Pancreas (tissue), 10 donors: ENCODE results near the gene SMIM43. TPM values are rescaled to one million over a fixed set of nuclear protein-coding genes. Genes with fewer than 3 reads are reported as not detected.
"Not testable (repeated sequence)": the region's sequence is repeated elsewhere in the genome, so short reads cannot be mapped to it uniquely, and the experiment has no call there.

Source experiments
- ATAC-seq, 4 donors: fragments of 200-7000 bp; cut with Tn5 transposase; one replicate each; pipeline versions ENCODE4 v1.8.0 to v1.9.1; 2020; ENCODE audit warnings: mild to moderate bottlenecking in 4 of 4, moderate library complexity in 4 of 4
- DNase-seq, 6 donors: peaks; one replicate each; pipeline ENCODE4 v3.0.0-alpha.2; 2020
- FAIRE-seq: peaks from 2 replicates; lab custom pipeline; 2012; peaks lifted over from hg19 to GRCh38; lab: Jason Lieb, UNC
- H3K27ac ChIP-seq, 4 donors: fragments of 200-600 bp; sonication (generic); 1 replicate in 3 of 4; 2 replicates in 1 of 4; pipeline versions ENCODE4 v1.5.0 to v1.8.0; 2020
- H3K27me3 ChIP-seq, 4 donors: fragments of 200-600 bp; one replicate each; pipeline ENCODE4 v1.8.0; 2021
- H3K36me3 ChIP-seq, 3 donors: fragments of 200-600 bp; sonication (generic) in 1 of 3; one replicate each; pipeline versions ENCODE4 v1.5.0 to v1.8.0; 2020 to 2021
- H3K4me1 ChIP-seq, 3 donors: fragments of 200-600 bp; one replicate each; pipeline ENCODE4 v1.8.0; 2021
- H3K4me3 ChIP-seq, 4 donors: fragments of 200-600 bp; sonication (generic) in 2 of 4; one replicate each; pipeline versions ENCODE4 v1.5.0 to v1.8.0; 2020 to 2021
- H3K9me3 ChIP-seq, 4 donors: fragments of 200-600 bp; one replicate each; pipeline ENCODE4 v1.8.0; 2021
- whole genome bisulfite sequencing, 2 donors: extraction: QIAGEN DNeasy Blood & Tissue Kit; methylation state at CpG; one replicate each; pipeline ENCODE4 v1.1.7; 2013; 5-methylcytosine and 5-hydroxymethylcytosine counted together
- intact Hi-C, 3 donors: fragments of 100-400 bp; cut with DNase I; formaldehyde crosslinking; loops; one replicate each; pipeline versions ENCODE4 v1.11.1 to v1.14.2; 2022
- polyA plus RNA-seq, 2 donors: library from polyadenylated mRNA; stranded (reverse); fragments of 200-250 nt; gene quantifications; one replicate each; pipeline ENCODE4 v1.2.3, GENCODE V29; 2013
- total RNA-seq, 6 donors: library from RNA; stranded (reverse); fragmentation: NEBNext Ultra II Directional in 4 of 6; extraction: Animal tissue kit (Norgen Biotek cat#: 25700) in 4 of 6; gene quantifications; one replicate each; pipeline versions ENCODE4 v1.2.1 to v1.2.4, GENCODE V29; 2021 to 2023
- TF ChIP-seq, protein P1 (sequence below), 4 donors: fragments of 200-600 bp; sonication (generic) in 3 of 4; IDR thresholded peaks; one replicate each; pipeline versions ENCODE4 v1.5.0 to v1.8.0; 2021; ENCODE audit warnings: antibody characterized with exemption in 4 of 4
- donor health status: healthy with polysubstance abuse.
- donor health status: DM: no; HTN: no; CAD: no; lungs with moderate emphysema.
- donor health status: DM: no; HTN: no; CAD: no.
- donor health status: control.
- donor health status: control.
- donor health status: Bipolar disorder and iron deficiency.
- donor health status: DM: yes; HTN: yes; CAD: no.
- donor health status: DM: no; HTN: no; CAD: no.
- donor health status: DM: no; HTN: no; CAD: no.
- donor health status: DM: yes; HTN: yes; CAD: no.

Gene SMIM43
- total and polyA plus RNA-seq, 8 donors: 0.07 TPM; not detected in 7

DNA sequence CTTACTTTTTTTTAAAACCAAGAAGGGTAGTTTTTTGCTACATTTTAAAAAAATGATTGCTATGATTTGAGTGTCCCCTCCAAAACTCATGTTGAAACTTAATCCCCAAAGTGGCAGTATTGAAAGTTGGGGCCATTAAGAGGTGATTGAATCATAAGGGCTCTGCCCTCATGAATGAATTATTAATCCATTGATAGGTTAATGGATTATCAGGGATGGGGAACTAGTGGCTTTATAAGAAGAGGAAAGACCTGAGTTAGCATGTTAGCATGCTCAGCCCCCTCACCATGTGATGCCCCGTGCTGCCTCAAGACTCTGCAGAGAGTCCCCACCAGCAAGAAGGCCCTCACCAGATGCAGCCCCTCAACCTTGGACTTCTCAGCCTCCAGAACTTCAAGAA lies 31.0 kb downstream of the SMIM43 start:
- H3K4me1 ChIP-seq: no peaks in the 10 kb centered on the region
- no peak overlapping the region for H3K4me3 ChIP-seq
- FAIRE-seq (no peak), ATAC-seq (no peak), DNase-seq (no peak)
- H3K9me3 ChIP-seq: no peaks in the 10 kb centered on the region
- H3K36me3 ChIP-seq: no peaks in the 10 kb centered on the region
- H3K27me3 ChIP-seq: peaks cover 0 to 3% (median 0%) of the 10 kb centered on the region in 4 donors
- TF ChIP-seq, protein P1, sequence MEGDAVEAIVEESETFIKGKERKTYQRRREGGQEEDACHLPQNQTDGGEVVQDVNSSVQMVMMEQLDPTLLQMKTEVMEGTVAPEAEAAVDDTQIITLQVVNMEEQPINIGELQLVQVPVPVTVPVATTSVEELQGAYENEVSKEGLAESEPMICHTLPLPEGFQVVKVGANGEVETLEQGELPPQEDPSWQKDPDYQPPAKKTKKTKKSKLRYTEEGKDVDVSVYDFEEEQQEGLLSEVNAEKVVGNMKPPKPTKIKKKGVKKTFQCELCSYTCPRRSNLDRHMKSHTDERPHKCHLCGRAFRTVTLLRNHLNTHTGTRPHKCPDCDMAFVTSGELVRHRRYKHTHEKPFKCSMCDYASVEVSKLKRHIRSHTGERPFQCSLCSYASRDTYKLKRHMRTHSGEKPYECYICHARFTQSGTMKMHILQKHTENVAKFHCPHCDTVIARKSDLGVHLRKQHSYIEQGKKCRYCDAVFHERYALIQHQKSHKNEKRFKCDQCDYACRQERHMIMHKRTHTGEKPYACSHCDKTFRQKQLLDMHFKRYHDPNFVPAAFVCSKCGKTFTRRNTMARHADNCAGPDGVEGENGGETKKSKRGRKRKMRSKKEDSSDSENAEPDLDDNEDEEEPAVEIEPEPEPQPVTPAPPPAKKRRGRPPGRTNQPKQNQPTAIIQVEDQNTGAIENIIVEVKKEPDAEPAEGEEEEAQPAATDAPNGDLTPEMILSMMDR (IDR thresholded peaks at IDR 0.05): no peak
- H3K27ac ChIP-seq: no peak overlapping the region
- WGBS, 2 donors: 79 to 87% methylated on average over 1 of the region's 1 CpG
- intact Hi-C loops: no loop called here

DNA sequence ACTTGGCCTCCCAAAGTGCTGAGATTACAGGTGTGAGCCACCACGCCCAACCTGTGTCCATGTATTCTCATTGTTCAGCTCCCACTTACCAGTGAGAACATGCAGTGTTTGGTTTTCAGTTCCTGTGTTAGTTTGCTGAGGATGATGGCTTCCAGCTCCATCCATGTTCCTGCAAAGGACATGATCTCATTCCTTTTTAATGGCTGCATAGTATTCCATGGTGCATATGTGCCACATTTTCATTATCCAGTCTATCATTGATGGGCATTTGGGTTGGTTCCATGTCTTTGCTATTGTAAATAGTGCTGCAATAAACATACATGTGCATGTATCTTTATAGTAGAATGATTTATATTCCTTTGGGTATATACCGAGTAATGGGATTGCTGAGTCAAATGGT lies 35.2 kb downstream of the SMIM43 start:
- intact Hi-C loops: loop anchor here in 1 of 3 donors (10.0 kb wide), 1 partner anchor 265 kb away; no protein-coding TSS in a partner anchor
- not testable (repeated sequence) for H3K36me3 ChIP-seq, DNase-seq, H3K4me3 ChIP-seq, H3K27me3 ChIP-seq, FAIRE-seq, ATAC-seq, H3K9me3 ChIP-seq, H3K27ac ChIP-seq, H3K4me1 ChIP-seq
- WGBS, 2 donors: 97 to 98% methylated on average over 2 of the region's 2 CpGs

DNA sequence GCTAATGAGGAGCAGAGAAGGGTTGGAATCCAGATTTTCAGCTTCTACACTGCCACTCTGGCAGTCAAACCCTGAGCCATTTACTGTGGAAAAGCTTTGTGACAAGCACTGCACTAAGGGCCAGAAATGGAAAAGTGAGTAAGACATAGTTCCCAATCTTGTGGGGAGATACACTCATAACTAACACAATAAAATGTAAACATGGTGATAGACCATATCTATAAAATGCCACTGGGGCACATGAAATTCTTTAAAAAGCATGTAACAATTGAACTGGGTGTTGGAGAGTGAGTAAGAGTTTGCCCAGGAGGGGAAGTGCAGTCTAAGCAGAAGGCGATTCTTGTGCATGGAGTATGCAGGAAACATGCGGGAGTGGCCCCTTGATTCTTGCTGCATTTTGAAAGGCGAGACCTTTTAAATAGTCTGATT lies 36.2 kb downstream of the SMIM43 start:
- ATAC-seq (no peak), DNase-seq (no peak), FAIRE-seq (no peak)
- Histone ChIP-seq H3K36me3 (no peaks in the 10 kb centered on the region), H3K27me3 (peaks cover 0 to 3% (median 0%) of the 10 kb centered on the region in 4 donors), H3K9me3 (no peaks in the 10 kb centered on the region), H3K4me1 (no peaks in the 10 kb centered on the region), H3K4me3 (no peak overlapping the region), H3K27ac (no peak overlapping the region)
- WGBS, 2 donors: 77 to 83% methylated on average over 3 of the region's 3 CpGs
- intact Hi-C loops: loop anchor here in 1 of 3 donors (10.0 kb wide), 1 partner anchor 264 kb away; no protein-coding TSS in a partner anchor
- TF ChIP-seq, protein P1 (IDR thresholded peaks at IDR 0.05): no peak

DNA sequence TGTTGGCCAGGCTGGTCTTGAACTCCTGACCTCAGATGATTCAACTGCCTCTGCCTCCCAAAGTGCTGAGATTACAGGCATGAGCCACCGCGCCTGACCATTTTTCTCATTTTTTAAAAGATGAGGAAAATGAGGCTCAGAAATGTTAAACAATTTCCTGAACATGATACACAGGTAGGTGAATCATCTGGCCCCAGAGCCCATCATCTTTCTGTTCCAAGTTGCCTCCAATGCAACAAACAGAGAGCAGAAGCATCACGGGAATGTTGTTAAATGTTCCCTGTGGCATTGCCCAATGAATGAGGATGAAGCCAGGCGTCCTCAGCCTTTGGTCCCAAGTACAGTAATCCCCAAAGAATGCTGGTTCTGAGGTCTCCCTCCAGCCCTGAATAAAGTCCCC lies 36.9 kb downstream of the SMIM43 start:
- TF ChIP-seq, protein P1 (IDR thresholded peaks at IDR 0.05): no peak
- Histone ChIP-seq H3K9me3 (no peaks in the 10 kb centered on the region), H3K4me3 (no peak overlapping the region), H3K27me3 (peaks cover 0 to 2% (median 0%) of the 10 kb centered on the region in 4 donors), H3K36me3 (no peaks in the 10 kb centered on the region), H3K27ac (no peak overlapping the region), H3K4me1 (no peaks in the 10 kb centered on the region)
- 68 to 75% methylated on average over 4 of the region's 4 CpGs for WGBS, 2 donors
- no peak for ATAC-seq
- intact Hi-C loops: loop anchor here in 1 of 3 donors (10.0 kb wide), 1 partner anchor 263 kb away; no protein-coding TSS in a partner anchor
- FAIRE-seq: no peak
- DNase-seq: no peak

DNA sequence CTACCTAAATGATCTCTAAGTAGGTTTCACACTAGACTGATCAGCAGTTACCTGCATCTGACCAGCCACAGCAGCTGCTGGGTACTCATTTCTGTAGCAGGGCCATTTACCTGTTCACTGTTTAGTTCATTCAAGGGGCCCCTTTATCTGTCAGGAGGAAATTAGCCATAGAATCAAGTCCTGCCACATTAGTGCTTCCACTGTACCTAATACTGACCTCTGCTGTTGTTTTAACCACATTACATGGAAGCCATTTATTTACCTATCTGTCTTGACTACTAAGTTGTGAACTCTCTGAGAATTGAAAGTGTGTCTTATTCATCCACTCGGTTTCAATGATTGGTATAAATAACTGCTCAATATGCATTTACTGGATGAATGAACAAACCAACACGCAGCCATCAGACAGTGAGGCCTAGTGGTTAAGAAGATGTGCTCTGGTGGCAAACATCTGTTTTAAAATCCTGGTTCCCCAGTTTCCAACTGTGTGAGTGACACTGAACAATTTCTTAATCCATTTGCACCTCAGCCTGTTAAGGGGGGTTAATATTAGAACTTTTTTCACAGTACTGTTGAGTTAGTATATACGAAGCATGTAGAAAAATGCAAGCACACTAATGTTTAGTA lies 38.2 kb downstream of the SMIM43 start:
- Histone ChIP-seq H3K4me3 (no peak overlapping the region), H3K27me3 (no peaks in the 10 kb centered on the region), H3K9me3 (no peaks in the 10 kb centered on the region), H3K4me1 (no peaks in the 10 kb centered on the region), H3K27ac (no peak overlapping the region), H3K36me3 (no peaks in the 10 kb centered on the region)
- peak; percentile 29 for FAIRE-seq
- intact Hi-C loops: loop anchor here in 1 of 3 donors (10.0 kb wide), 1 partner anchor 262 kb away; no protein-coding TSS in a partner anchor
- ATAC-seq: peak; percentile 80 to 98 (median 94)
- TF ChIP-seq, protein P1 (IDR thresholded peaks at IDR 0.05): peak; percentile 12 to 57 (median 54)
- DNase-seq: no peak
- 29 to 30% methylated on average over 3 of the region's 3 CpGs for WGBS, 2 donors
